Right cardiac atrium (tissue), 5 donors: ENCODE results near the gene NUDCD3. TPM values are rescaled to one million over a fixed set of nuclear protein-coding genes. Genes with fewer than 3 reads are reported as not detected.

Experiments used
- ATAC-seq, 2 donors: fragments of 200-7000 bp; cut with Tn5 transposase; one replicate each; pipeline versions ENCODE4 v1.8.0 to v1.9.1; 2020; ENCODE audit warnings: moderate library complexity in 2 of 2, mild to moderate bottlenecking in 1 of 2
- DNase-seq, 3 donors: peaks; one replicate each; pipeline ENCODE4 v3.0.0-alpha.2; 2020
- H3K27ac ChIP-seq: one replicate; pipeline ENCODE4 v1.5.1; 2013; ENCODE audit warnings: mild to moderate bottlenecking, low read length, control low read depth, moderate library complexity
- H3K27me3 ChIP-seq: one replicate; pipeline ENCODE4 v1.6.1; 2013; ENCODE audit not compliant: control insufficient read depth, insufficient read depth
- H3K4me1 ChIP-seq: one replicate; pipeline ENCODE4 v1.6.1; 2013; ENCODE audit warnings: low read length; ENCODE audit not compliant: control insufficient read depth, insufficient read depth
- H3K4me3 ChIP-seq: one replicate; pipeline ENCODE4 v1.5.1; 2013; ENCODE audit warnings: low read length, control low read depth
- H3K9me3 ChIP-seq: one replicate; pipeline ENCODE4 v1.6.1; 2013; ENCODE audit warnings: low read length; ENCODE audit not compliant: control insufficient read depth
- WGBS: extraction: QIAGEN DNeasy Blood & Tissue Kit; methylation state at CpG from one replicate; pipeline ENCODE4 v1.1.7; 2013; 5-methylcytosine and 5-hydroxymethylcytosine counted together
- intact Hi-C, 4 donors: fragments of 100-400 bp; cut with DNase I; formaldehyde crosslinking; loops; one replicate each; pipeline versions ENCODE4 v1.11.0 to v1.14.0; 2022 to 2023
- long read RNA-seq, 4 donors: library from polyadenylated mRNA; unstranded; transcript quantifications; one replicate each; pipeline ENCODE4 v2.0.0, GENCODE V29; 2020 to 2021
- polyA plus RNA-seq: library from polyadenylated mRNA; stranded (reverse); fragments of 200-250 nt; gene quantifications from one replicate; pipeline ENCODE4 v1.2.3, GENCODE V29; 2013
- total RNA-seq, 4 donors: library from RNA; stranded (reverse); fragmentation: NEBNext Ultra II Directional; extraction: Animal tissue kit (Norgen Biotek cat#: 25700); gene quantifications; one replicate each; pipeline ENCODE4 v1.2.1, GENCODE V29; 2021
- donor health status: healthy with polysubstance abuse.
- donor health status: DM: no; HTN: yes; CAD: no.
- donor health status: DM: no; HTN: no; CAD: no.
- donor health status: DM: no; HTN: yes; CAD: no; lungs with severe emphysema.
- donor health status: DM: yes; HTN: yes; CAD: no.

NUDCD3 gene
- 100 to 1,000 TPM in 3 of 4 donors, 10 to 100 TPM in 1; 92.4 to 108 (median 104) TPM for total RNA-seq
- polyA plus RNA-seq = 29.0 TPM
- long read RNA-seq, donor 1, full-length matches to known transcripts = 126 of 161 reads
- long read RNA-seq, donor 1, partial matches to known transcripts = 28 of 161 reads
- long read RNA-seq, donor 1, other reads (novel, unspliced or antisense) = 7 of 161 reads
- long read RNA-seq, donor 2, full-length matches to known transcripts = 76 of 103 reads
- long read RNA-seq, donor 2, partial matches to known transcripts = 11 of 103 reads
- long read RNA-seq, donor 2, other reads (novel, unspliced or antisense) = 16 of 103 reads
- long read RNA-seq, donor 3, full-length matches to known transcripts = 390 of 459 reads
- long read RNA-seq, donor 3, partial matches to known transcripts = 32 of 459 reads
- long read RNA-seq, donor 3, other reads (novel, unspliced or antisense) = 37 of 459 reads
- long read RNA-seq, donor 4, full-length matches to known transcripts = 62 of 80 reads
- long read RNA-seq, donor 4, partial matches to known transcripts = 8 of 80 reads
- long read RNA-seq, donor 4, other reads (novel, unspliced or antisense) = 10 of 80 reads

DNA sequence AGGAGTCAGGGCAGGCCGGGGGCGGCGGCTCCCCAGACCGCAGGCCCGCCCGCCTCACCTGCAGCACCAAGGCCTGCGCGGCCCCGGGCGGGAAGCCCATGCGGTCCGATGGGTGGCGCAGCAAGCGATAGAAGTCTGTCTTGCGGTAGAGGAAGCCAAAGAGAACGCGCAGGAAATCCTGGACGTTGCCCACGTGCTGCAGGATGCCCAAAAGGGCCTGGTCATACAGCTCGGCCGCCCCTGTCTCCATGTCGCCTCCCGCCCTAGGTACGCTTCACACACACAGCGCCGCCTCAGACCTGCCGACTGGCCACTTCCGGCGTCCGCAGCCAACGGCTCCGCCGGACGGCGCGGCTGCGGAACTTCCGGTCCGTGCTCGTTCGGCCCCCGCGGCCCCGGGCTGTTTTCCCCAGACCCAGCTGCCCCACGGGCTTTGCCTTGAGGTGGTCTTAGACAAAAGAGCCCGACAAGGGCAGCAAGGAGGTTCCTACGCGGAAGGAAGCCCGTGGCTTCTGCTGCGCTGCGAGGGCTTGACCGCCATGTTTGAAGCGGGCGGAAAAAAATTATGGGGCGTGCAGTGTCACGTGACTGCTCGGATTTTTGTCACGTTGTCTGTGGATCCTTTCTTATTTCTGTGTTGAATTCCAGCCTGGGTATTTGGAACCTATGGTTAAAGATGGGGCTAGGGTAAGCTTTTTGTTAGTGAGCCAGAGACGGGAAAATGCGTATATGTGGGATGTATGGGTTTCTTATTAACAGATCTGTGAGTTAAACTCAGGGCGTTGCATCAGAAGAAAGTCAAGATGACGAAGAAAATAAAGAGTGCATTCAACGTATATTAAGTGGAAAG is at the start of gene NUDCD3:
TSS of gene NUDCD3 (minus strand) at position 308 of the 850 bp plus-strand sequence. CDS start at position 250, 58 bp downstream.
- Histone ChIP-seq H3K4me1 (peaks cover 9% of the 10 kb centered on the region), H3K4me3 (peak within 1 kb of the TSS; percentile 88), H3K27ac (peak within 1 kb of the TSS; percentile 95), H3K9me3 (no peaks in the 10 kb centered on the region), H3K27me3 (no peaks in the 10 kb centered on the region)
- ATAC-seq = peak; percentile 97 to 98
- DNase-seq = peak; percentile 83 to 92 (median 92)
- intact Hi-C loops = no loop called here
- under 1% methylated on average over 63 of the region's 63 CpGs for WGBS

DNA sequence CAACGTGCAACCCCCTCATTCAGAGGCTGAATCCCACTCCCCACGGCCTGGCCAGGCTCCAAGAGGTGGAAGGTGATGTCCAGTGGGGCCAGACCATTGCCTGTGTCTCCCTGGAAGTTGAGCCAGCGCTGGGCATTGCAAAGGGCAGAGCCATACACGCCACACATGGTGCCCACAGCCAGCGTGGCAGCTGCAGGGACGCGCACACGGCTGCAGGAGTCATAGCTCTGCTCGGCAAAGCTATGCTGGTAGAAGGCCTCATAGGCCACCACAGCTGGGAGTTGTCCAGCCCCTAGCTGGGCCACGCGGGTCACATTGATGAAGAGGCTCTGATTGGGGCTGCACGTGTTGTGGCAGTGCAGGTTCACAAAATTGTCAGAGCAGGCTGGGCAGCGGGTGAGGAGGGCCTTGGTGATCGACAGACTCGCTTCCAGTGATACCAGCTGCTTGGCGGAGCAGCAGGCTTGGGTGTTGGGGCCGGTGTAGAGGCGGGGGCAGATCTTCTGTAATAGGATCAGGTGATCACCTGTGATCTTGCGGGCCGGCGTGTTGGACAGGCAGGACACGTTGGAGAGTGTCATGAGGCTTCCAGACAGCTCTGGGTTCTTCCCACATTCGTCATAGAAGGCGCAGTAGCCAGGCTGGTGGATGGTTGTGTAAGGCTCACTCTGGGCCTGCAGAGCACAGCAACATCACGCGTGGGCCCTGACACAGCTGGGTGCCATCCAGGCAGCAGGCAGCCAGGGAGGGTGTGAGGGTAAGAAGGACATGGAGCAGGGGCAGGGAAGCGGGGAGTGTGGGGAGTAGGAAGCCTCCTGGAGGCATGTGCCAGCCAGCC is 49.4 kb upstream of the NUDCD3 start:
- H3K4me3 ChIP-seq = no peak overlapping the region
- intact Hi-C loops = no loop called here

DNA sequence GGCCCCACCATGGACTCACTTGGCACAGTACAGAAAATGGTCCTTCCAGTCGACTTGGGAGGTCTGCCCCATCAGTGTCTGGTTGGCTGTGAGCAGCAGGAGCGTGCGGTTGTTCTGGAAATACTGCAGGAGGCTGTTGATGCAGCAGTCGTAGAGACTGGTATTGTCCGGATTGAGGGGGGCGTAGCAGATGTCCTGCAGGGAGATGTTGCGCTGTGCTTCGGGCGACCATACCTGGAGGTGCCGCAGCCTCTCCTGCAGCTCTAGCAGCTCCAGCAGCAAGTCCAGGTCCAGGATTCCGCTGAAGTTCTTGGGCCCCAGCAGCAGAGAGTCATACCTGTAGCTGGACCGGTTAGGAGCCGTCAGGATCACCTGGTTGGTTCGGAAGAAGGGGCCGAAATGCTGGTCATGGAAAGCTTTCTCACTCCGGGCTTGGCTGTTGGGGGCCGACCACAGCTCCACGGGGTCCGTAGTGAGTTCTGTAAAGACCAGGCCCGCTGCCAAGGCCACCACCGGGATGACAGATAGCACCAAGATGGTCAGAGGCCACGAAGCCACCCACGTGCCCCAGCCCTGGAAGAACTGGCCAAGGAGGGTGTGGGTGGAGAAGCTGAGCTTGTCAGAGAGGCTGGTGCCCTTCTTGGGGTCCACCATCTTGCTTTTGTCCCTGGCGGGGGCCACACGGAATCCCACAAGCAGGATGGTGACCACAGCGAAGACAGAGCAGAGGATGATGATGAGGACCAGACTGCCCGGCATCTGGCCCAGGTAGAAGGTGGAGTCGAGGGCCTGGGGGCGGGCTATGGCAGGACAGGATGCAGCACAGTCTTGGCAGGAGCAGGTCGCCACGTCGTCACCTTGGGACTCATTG is 48.6 kb upstream of the NUDCD3 start:
- 86% methylated on average over 32 of the region's 32 CpGs for WGBS
- intact Hi-C loops = no loop called here
- no peaks in the 10 kb centered on the region for H3K27me3 ChIP-seq
- no peak overlapping the region for H3K4me3 ChIP-seq
- no peaks in the 10 kb centered on the region for H3K9me3 ChIP-seq
- no peak overlapping the region for H3K27ac ChIP-seq
- ATAC-seq (no peak), DNase-seq (no peak)
- no peaks in the 10 kb centered on the region for H3K4me1 ChIP-seq

More for the DNA sequence above, 49.4 kb upstream of the NUDCD3 start:
- Histone ChIP-seq H3K4me1 (no peaks in the 10 kb centered on the region), H3K27me3 (no peaks in the 10 kb centered on the region), H3K9me3 (no peaks in the 10 kb centered on the region), H3K27ac (no peak overlapping the region)
- WGBS = 87% methylated on average over 27 of the region's 27 CpGs
- ATAC-seq (no peak), DNase-seq (no peak)

DNA sequence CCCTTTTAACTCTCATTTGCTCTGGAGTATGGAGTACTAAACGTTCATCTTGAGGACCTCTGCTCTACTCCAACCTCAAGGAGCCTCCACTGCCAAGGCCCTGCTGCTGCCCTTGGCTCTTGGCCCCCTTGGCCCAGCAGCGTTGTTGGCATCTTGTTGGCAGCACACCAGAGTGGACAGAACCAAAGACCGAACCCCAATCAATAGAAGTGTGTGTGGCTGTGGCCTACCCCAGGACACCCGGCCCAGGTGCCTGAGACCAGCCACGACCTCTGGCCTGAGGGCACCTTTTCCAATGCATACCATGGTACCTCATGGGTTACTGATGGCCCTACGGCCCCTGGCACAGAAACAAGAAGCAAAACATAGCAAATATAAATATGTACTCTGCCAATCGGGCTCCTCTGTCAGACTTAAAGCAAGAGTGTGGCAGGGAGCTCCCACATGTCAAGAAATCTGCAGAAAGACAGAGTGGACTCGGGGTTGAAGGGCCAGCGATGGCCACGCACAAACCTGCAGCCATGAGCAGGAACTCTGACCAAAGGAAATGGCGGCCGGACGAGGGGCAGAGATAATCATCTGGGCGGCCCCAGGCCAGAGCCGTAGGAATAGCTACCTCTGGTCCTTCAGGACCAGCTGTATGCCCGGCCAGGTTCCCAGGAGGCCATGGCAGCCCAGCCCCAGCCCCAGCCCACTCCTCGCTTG is 47.8 kb upstream of the NUDCD3 start:
- Histone ChIP-seq H3K9me3 (no peaks in the 10 kb centered on the region), H3K4me1 (no peaks in the 10 kb centered on the region), H3K27ac (no peak overlapping the region), H3K27me3 (no peaks in the 10 kb centered on the region), H3K4me3 (no peak overlapping the region)
- DNase-seq (no peak), ATAC-seq (no peak)
- intact Hi-C loops = no loop called here
- WGBS = 87% methylated on average over 17 of the region's 17 CpGs

DNA sequence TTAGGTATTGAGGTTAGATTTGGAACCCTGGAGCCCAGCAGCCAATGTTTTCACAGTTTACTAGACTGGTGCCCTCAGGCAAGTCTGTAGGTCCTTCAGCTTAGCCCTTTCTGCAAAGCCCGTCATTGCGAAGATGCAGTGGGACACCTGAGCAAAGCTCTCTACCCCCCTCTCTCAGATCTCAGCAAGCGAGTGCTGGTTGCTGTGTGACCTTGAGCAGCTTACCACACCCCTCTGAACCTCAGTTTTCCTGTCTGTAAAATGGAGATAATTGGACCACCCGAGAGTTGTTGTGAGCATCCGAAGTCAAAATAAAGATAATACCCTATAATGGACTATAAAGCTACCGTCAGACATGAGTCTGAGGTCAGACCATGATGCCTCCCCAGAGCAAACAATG is 47.0 kb upstream of the NUDCD3 start:
- Histone ChIP-seq H3K27me3 (no peaks in the 10 kb centered on the region), H3K4me1 (no peaks in the 10 kb centered on the region), H3K9me3 (no peaks in the 10 kb centered on the region), H3K4me3 (no peak overlapping the region), H3K27ac (no peak overlapping the region)
- ATAC-seq (no peak), DNase-seq (no peak)
- intact Hi-C loops = no loop called here
- 93% methylated on average over 6 of the region's 6 CpGs for WGBS

DNA sequence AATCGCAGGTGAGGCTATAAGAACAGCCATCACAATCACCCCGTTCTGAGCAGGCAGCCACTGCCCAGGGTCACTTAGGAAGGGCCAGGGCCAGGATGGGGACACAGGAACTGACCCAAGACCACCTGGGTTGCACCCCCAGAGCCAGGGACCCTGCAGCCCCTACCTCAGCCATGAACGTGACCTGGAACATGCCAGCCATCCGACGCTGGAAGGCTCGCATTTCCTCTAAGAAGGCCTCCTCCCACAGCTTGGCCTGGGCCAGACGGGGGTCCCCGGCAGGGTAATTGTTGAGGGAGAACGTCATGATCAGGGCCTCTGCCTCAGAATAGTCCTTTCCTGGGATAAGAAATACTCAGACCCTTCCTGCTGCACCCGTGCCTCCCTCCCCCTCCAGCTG is 45.6 kb upstream of the NUDCD3 start:
- intact Hi-C loops = no loop called here
- H3K9me3 ChIP-seq = no peaks in the 10 kb centered on the region
- no peak overlapping the region for H3K4me3 ChIP-seq
- ATAC-seq (no peak), DNase-seq (no peak)
- H3K27me3 ChIP-seq = no peaks in the 10 kb centered on the region
- WGBS = 72% methylated on average over 10 of the region's 10 CpGs
- H3K27ac ChIP-seq = no peak overlapping the region
- H3K4me1 ChIP-seq = no peaks in the 10 kb centered on the region

DNA sequence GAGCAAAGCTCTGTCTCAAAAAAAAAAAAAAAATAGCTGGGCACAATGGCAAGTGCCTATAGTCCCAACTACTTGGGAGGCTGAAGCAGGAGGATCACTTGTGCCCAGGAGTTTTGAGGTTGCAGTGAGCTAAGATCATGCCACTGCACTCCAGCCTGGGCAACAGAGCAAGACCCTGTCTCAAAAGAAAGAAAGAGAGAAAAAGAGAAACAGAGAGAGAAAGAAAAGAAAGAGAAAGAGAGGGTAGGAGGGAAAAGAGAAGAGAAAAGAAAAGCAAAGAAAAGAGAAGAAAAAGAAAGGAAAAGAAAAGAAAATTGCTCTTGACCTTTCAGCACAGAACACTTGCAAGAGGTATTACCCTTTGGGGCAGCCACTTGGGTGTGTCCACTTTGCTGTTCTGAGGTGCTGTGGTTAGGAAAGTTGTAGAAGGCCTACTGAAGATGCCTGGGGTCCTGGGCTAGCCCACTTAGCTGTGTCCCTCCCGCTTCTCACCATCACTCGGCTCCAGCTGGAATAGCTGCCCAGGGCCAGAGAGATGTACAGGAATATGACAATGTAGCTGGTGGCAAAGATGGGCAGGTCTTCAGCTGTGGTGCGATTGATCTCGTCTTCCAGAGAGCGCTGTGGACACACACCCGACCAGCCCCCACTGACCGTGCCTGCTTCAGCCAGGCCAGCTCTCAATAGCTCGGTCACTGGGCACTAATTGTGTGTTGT is 45.0 kb upstream of the NUDCD3 start:
- Histone ChIP-seq H3K4me1 (no peaks in the 10 kb centered on the region), H3K27ac (no peak overlapping the region), H3K27me3 (no peaks in the 10 kb centered on the region), H3K9me3 (no peaks in the 10 kb centered on the region), H3K4me3 (no peak overlapping the region)
- DNase-seq (no peak), ATAC-seq (no peak)
- intact Hi-C loops = no loop called here
- 90% methylated on average over 8 of the region's 8 CpGs for WGBS

DNA sequence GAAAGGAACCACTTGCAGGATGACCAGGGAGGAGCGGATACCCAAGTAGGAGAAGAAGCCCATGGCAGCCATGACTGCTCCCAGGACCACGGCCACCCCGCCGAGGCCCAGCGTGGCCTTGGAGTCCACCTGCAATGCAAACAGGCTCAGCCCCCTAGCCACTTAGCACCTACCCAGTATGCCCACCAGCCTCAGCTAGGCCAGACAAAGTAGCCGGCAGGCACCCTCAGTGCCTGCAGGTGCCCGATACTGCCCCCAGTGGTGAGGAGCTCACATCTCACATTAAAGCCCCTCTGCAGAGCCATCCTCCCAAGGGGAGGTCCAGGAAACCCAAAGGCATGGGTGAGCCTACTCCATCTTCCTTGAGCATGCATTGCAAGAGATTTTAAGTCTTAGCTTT is 44.0 kb upstream of the NUDCD3 start:
- H3K27ac ChIP-seq = no peak overlapping the region
- H3K4me3 ChIP-seq = no peak overlapping the region
- no peaks in the 10 kb centered on the region for H3K9me3 ChIP-seq
- ATAC-seq (no peak), DNase-seq (no peak)
- 57% methylated on average over 7 of the region's 7 CpGs for WGBS
- intact Hi-C loops = no loop called here
- no peaks in the 10 kb centered on the region for H3K4me1 ChIP-seq
- H3K27me3 ChIP-seq = no peaks in the 10 kb centered on the region

DNA sequence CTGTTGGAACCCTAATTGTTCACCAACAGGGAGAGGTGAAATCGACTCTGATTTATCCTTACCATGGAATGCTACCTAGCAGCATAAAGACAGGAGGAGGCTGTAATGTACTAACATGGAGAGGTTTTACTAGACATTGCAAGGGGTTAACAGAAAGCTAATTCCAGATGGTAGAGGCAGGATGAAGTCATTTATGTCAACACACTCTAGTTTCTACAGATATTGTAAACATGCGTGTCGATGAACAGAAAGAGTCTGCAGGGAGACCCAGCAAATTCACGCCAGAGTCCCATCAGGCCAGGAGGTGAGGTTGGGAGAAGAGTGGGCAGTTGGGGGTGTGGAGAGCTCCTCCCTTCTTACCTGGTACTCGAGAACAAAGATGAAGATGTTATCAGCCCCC is 43.6 kb upstream of the NUDCD3 start:
- Histone ChIP-seq H3K9me3 (no peaks in the 10 kb centered on the region), H3K4me1 (no peaks in the 10 kb centered on the region), H3K27ac (no peak overlapping the region), H3K27me3 (no peaks in the 10 kb centered on the region), H3K4me3 (no peak overlapping the region)
- DNase-seq = no peak
- 55% methylated on average over 5 of the region's 5 CpGs for WGBS
- no peak for ATAC-seq
- intact Hi-C loops = no loop called here
